GM21367 (cell line): ENCODE measurements around the gene MAMDC2.

Experiments used
- ATAC-seq: cut with Tn5 transposase; IDR thresholded peaks from one replicate; pipeline ENCODE4 v1.9.1; 2021; ENCODE audit not compliant: unreplicated experiment

Gene MAMDC2

DNA sequence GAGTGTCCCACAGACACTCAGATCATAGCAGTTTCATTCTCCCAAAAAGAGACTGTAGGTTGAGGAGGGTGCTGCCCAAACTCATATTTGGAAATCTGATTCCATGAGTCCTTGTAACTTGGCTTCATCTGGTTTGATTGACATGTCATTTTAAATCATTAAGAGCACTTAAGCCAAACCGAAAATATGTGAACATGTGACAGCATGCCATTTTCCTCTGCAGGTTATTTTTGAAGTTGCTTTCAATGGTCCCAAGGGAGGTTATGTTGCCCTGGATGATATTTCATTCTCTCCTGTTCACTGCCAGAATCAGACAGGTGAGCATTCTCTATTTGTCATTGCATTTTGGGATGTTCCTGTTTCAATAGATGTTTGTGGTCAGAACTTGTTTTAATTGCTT is 87.6 kb downstream of the MAMDC2 start:
- ATAC-seq = no peak

- no peak for ATAC-seq
Measured at GRCh38 chr9:70133253-70134208, 89.9 kb downstream of the MAMDC2 start.

DNA sequence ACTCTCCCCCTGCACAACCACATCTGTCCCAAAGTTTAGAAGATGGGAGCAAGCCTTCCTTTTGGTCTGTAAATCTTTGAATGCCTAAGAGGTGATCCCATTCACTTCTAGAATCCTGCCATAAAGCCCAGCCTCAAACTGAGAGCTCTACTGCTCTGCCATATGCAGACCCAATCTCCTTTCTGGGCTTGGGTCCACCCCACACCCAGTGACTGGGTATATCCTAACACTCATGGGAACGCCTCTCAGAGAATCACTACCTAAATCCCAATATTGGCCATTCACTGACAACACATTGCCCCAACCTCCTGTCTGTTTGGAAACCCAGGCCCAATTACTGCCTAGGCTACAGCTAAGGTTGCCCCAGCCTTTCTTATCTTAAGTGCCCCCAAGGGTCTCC is 90.7 kb downstream of the MAMDC2 start:
- ATAC-seq = no peak

- no peak for ATAC-seq
Measured at GRCh38 chr9:70135176-70135575, 91.5 kb downstream of the MAMDC2 start.

DNA sequence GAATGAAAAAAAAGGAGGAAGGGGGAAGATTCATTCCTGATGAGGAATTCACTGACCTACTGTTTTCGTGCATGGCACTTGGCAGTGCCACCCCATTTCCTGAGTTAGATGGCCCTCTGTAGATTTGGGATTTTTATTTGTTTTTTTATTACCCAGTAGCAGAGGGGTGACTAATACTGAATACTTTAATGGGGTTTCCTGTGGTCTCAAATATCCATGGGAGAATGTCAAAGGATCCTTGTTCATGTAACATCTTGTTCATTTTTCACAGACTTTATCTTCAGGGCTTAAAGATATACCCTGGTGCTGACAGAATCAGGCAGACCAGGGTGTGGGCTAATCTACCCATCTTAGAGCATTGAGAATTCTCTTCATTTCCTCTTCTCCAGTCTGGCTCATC is 93.0 kb downstream of the MAMDC2 start:
- no peak for ATAC-seq

- ATAC-seq = no peak
Measured at GRCh38 chr9:70137577-70137976, 93.9 kb downstream of the MAMDC2 start.

- ATAC-seq = no peak
Measured at GRCh38 chr9:70142101-70142500, 98.5 kb downstream of the MAMDC2 start.

DNA sequence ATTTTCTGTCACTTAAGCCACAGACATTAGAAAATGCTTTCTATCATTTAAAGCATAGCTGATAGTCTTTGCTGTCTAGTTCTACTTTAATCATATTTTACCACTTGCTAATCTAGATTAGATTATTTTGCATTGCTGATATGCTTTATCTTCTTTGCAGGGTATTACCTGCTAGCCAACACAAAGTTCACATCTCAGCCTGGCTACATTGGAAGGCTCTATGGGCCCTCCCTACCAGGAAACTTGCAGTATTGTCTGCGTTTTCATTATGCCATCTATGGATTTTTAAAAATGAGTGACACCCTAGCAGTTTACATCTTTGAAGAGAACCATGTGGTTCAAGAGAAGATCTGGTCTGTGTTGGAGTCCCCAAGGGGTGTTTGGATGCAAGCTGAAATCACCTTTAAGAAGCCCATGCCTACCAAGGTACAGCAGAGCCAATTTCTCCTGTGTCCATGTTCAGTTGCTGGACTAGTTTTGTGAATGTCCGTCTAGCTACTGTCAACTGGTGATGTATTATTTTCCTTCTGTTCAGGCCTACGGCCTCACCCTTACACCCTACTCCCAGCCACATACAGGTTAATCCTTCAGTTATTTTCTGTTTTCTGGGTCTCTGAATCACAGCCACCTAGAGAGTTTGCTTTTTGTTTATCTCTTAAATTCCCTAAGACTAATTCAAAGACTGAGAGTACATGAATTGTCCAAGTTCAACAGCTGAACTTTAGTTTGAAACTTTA is 99.9 kb downstream of the MAMDC2 start:
- ATAC-seq = no peak

DNA sequence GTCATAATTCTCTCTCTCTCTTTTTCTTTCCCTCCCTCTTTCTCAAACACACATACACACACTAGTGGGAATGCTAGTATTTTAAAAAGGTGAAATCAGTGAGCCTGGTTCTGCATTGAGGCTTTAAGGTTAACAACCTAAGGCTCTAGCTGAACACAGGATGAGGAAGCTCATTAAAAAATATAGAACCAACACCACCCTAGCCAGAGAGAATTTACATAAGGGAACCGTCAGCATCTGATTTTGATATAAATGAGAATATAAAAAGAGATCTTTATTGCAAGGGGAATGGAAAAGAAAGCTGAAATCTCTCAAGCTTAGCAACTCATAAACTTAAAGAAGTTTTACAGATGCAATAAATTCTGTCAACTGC is 100.5 kb downstream of the MAMDC2 start:
- ATAC-seq = no peak

GRCh38 chr9:70145981-70146380 is 102.3 kb downstream of the MAMDC2 start:
- ATAC-seq = no peak

DNA sequence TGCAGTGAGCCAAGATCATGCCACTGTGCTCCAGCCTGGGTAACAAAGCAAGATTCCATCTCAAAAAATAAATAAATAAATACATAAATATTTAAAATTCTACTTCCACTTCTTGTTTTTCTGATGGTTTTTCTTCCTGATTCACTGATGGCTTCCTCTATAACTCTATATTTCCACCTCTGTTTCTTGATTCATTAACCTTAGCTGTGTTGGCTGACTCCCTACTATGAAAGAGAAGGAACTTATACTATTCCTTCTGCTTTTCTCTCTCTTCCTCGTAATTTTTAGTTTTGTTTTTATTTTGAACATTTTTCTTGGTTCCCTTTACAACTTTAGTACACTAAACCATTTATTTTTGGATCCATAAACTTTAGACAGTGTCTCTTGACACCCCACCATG is 103.5 kb downstream of the MAMDC2 start:
- ATAC-seq = no peak

DNA sequence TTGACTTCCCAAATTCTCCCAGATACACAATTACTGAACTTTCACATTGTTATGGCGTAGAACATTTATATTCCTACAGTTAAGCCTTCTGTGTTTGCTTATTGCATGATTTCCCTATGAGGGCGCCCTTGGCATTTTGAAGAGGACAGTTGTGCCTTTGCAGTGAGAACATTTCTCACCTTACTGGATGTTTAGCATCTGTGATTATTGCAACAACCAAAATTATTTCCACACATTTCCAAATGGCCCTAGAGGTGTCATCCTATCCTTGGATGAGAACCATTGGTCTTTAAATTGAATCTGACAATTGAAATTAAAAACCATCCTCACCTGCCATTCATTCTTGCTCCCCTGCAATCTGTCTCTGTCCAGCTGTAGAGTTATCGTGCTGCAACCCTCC is 104.0 kb downstream of the MAMDC2 start:
- ATAC-seq = no peak

GRCh38 chr9:70152350-70152749 is 108.7 kb downstream of the MAMDC2 start:
- ATAC-seq = no peak

DNA sequence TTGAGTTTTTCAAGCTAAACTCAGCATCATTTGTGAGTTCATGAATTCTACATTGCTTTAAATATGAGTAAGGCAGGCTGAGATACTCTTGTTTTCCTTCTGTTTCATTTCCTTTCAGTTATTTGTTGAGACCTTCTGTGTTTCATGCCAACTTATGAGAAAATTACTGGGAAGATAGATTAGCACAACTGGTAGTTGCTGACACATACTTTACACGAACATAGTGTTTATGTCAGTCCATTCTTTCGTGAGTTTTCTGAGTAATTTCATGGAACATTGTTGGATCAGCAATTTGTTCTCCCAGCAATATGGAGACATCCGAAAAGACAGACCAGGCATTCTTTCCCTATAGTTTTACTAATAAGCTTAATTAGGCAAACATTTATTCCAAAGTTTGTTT is 113.1 kb downstream of the MAMDC2 start:
- ATAC-seq = no peak

GRCh38 chr9:70159630-70160029 is 116.0 kb downstream of the MAMDC2 start:
- no peak for ATAC-seq

GRCh38 chr9:70160686-70161600 is 117.3 kb downstream of the MAMDC2 start:
- no peak for ATAC-seq

- no peak for ATAC-seq
Measured at GRCh38 chr9:70165006-70165602, 121.5 kb downstream of the MAMDC2 start.

GRCh38 chr9:70168521-70168920 is 124.9 kb downstream of the MAMDC2 start:
- no peak for ATAC-seq

DNA sequence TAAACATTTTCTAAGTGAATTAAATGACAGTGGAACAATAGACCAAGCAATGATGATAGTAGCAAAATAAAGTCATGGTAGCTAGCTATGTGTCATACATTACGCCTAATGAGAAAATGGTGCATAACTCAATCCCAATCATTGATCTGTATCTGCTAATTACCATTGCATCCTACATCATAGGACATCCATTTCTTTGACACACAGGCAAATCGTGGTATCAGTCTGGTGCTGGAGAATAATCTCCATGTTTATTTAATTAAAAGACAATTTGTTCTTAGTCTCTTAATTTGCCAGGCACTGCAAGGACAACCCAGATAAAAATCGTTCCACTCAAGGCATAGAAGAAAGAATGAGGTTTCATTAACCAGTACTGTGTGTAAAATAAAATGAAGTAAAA is 125.6 kb downstream of the MAMDC2 start:
- no peak for ATAC-seq

DNA sequence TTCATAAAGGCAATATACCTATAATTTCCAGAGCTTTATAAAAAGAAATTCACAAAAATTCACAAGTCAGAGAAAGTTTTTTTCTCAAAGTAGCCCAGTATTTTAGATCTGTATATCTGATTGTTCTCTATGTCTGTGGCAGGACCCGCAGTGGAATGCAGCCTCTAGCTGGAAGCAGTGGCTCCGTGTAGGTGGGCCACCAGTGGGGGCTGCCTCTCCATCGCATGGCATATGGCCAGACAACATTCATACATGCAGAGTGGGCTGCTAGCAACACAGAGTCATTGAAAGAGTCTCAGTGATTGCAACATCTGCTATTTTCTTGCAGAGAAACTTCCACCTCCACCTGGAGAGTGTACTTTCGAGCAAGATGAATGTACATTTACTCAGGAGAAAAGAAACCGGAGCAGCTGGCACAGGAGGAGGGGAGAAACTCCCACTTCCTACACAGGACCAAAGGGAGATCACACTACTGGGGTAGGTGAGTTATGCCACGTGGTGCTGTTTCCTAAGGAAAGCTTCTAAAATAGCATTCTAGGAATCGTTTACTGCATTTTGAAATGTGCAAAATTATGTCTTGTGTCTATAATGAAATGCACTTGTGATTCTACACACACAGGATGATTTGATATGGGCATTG is 126.6 kb downstream of the MAMDC2 start:
- ATAC-seq = no peak
